Lung (tissue), 12 donors: ENCODE measurements around the gene AK2. TPM values are rescaled to one million over a fixed set of nuclear protein-coding genes. Genes with fewer than 3 reads are reported as not detected.

ENCODE experiments used
- ATAC-seq: fragments of 200-7000 bp; cut with Tn5 transposase; one replicate; pipeline ENCODE4 v1.9.1; 2020; ENCODE audit warnings: moderate number of reproducible peaks; ENCODE audit not compliant: insufficient read depth, low FRiP score
- DNase-seq, 3 donors: peaks; one replicate each; pipeline ENCODE4 v3.0.0-alpha.2; 2013 to 2017
- H3K27ac ChIP-seq, 2 donors: one replicate each; pipeline ENCODE4 v1.5.1; 2013; ENCODE audit warnings: mild to moderate bottlenecking in 2 of 2, moderate library complexity in 2 of 2, control low read depth in 1 of 2, inconsistent platforms in 1 of 2, low read depth in 1 of 2, low read length in 1 of 2
- H3K27me3 ChIP-seq, 3 donors: one replicate each; pipeline ENCODE4 v1.5.1; 2013; ENCODE audit warnings: low read length in 2 of 3; ENCODE audit not compliant: control insufficient read depth in 3 of 3, insufficient read depth in 3 of 3
- H3K36me3 ChIP-seq, 4 donors: one replicate each; pipeline ENCODE4 v1.5.1; 2013; ENCODE audit warnings: low read length in 4 of 4, mild to moderate bottlenecking in 1 of 4, moderate library complexity in 1 of 4; ENCODE audit not compliant: control insufficient read depth in 4 of 4, insufficient read depth in 4 of 4
- H3K4me1 ChIP-seq, 5 donors: one replicate each; pipeline ENCODE4 v1.5.1; 2013; ENCODE audit warnings: low read length in 5 of 5, mild to moderate bottlenecking in 2 of 5, moderate library complexity in 1 of 5; ENCODE audit not compliant: control insufficient read depth in 5 of 5, insufficient read depth in 5 of 5
- H3K4me3 ChIP-seq: one replicate; pipeline ENCODE4 v1.5.1; 2013; ENCODE audit warnings: mild to moderate bottlenecking, control low read depth, moderate library complexity
- H3K9ac ChIP-seq, 2 donors: one replicate each; pipeline ENCODE4 v1.5.1; 2013; ENCODE audit warnings: low read length in 2 of 2, control low read depth in 1 of 2; ENCODE audit not compliant: insufficient read depth in 1 of 2
- H3K9me3 ChIP-seq, 4 donors: one replicate each; pipeline ENCODE4 v1.5.1; 2013; ENCODE audit warnings: low read length in 3 of 4, mild to moderate bottlenecking in 1 of 4, moderate library complexity in 1 of 4; ENCODE audit not compliant: control insufficient read depth in 4 of 4, insufficient read depth in 3 of 4
- WGBS, 2 donors: extraction: QIAGEN DNeasy Blood & Tissue Kit; methylation state at CpG; one replicate each; pipeline ENCODE4 v1.1.7; 2013; 5-methylcytosine and 5-hydroxymethylcytosine counted together
- polyA plus RNA-seq, 2 donors: library from polyadenylated mRNA; stranded (reverse); fragments of 200-250 nt; gene quantifications; one replicate each; pipeline ENCODE4 v1.2.1, GENCODE V29; 2013
- total RNA-seq, 2 donors: library from RNA; depleted of rRNA in 1 of 2; stranded (reverse); fragments of >200 nt in 1 of 2; gene quantifications; one replicate each; pipeline ENCODE4 v1.2.1, GENCODE V29; 2014 to 2021
- TF ChIP-seq, protein P1 (sequence below): IDR thresholded peaks from 2 replicates; pipeline ENCODE4 v1.5.1; 2012; ENCODE audit warnings: mild to moderate bottlenecking; ENCODE audit errors: control extremely low read depth, extremely low read depth
- donor health status: control.
- donor health status: control.
- donor health status: Bipolar disorder and iron deficiency.
- donor health status: healthy.
- donor health status: DM: yes; HTN: yes; CAD: no.

Gene AK2
- total and polyA plus RNA-seq, 4 donors: 86.8 to 127 (median 101) TPM

- Histone ChIP-seq H3K4me3 (no peak overlapping the region), H3K27me3 (no peaks in the 10 kb centered on the region), H3K9me3 (no peaks in the 10 kb centered on the region), H3K4me1 (peaks cover 8 to 49% (median 36%) of the 10 kb centered on the region in 5 donors), H3K36me3 (no peaks in the 10 kb centered on the region), H3K27ac (no peak overlapping the region), H3K9ac (no peak overlapping the region)
- 89 to 91% methylated on average over 4 of the region's 4 CpGs for WGBS, 2 donors
- DNase-seq (no peak), ATAC-seq (no peak)
- TF ChIP-seq, protein P1, sequence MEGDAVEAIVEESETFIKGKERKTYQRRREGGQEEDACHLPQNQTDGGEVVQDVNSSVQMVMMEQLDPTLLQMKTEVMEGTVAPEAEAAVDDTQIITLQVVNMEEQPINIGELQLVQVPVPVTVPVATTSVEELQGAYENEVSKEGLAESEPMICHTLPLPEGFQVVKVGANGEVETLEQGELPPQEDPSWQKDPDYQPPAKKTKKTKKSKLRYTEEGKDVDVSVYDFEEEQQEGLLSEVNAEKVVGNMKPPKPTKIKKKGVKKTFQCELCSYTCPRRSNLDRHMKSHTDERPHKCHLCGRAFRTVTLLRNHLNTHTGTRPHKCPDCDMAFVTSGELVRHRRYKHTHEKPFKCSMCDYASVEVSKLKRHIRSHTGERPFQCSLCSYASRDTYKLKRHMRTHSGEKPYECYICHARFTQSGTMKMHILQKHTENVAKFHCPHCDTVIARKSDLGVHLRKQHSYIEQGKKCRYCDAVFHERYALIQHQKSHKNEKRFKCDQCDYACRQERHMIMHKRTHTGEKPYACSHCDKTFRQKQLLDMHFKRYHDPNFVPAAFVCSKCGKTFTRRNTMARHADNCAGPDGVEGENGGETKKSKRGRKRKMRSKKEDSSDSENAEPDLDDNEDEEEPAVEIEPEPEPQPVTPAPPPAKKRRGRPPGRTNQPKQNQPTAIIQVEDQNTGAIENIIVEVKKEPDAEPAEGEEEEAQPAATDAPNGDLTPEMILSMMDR: no peak
These were observed 34.7 kb downstream of the AK2 start for GRCh38 chr1:33002006-33002405.

DNA sequence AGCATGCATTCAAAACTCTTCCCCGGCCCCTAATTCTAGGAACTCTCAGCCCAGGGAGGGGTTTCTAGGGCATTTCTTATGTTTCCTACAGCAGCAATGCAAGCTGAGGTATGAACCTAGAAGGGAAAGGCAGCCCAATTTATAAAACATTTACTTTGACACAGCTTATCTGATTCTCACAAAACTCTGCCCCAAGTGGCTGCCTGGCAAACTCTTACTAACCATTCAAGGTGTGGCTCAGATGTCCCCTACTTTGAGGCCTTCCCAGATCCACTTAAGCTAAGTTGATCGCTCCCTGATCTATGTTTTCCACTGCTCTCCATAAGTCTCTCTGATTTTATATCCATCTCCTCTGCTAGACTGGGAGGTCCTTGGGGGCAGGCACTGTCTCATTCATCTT lies 35.4 kb downstream of the AK2 start:
- H3K9ac ChIP-seq: no peak overlapping the region
- ATAC-seq: no peak
- no peak overlapping the region for H3K4me3 ChIP-seq
- TF ChIP-seq, protein P1: no peak
- H3K9me3 ChIP-seq: no peaks in the 10 kb centered on the region
- H3K4me1 ChIP-seq: peaks cover 8 to 49% (median 37%) of the 10 kb centered on the region in 5 donors
- H3K36me3 ChIP-seq: no peaks in the 10 kb centered on the region
- no peaks in the 10 kb centered on the region for H3K27me3 ChIP-seq
- WGBS, 2 donors: 90 to 96% methylated on average over 2 of the region's 2 CpGs
- DNase-seq: no peak
- no peak overlapping the region for H3K27ac ChIP-seq

DNA sequence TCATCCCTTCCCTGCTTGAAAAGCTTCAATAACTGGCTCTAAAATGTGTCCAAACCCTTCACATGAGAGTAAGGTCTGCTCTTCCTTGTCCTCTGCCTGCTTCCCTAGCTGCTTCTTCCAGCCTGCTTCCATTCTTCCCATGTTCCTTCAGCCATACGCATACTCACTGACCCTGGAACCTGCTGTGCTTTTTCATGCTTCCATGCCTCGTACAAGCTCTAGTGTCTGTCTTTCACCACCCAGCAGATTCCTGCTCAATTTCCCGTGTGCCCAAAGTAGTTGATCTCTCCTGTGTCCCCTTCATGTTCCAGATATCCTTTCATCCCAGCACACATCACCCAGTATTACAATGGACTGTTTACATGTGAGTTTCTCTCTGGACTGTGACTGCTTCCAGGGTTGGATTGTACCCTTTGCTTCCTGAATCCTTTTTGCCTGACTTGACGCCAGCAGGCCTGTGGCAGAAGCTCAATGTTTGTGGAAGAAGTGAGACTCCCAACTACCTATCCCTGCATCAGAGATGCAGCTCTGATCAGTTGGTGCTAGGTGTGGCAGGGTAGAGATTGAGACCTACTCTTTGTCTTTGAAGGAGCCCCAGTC lies 36.2 kb downstream of the AK2 start:
- Histone ChIP-seq H3K27me3 (no peaks in the 10 kb centered on the region), H3K9ac (no peak overlapping the region), H3K36me3 (no peaks in the 10 kb centered on the region), H3K9me3 (no peaks in the 10 kb centered on the region), H3K4me1 (peaks cover 6 to 45% (median 31%) of the 10 kb centered on the region in 5 donors), H3K4me3 (no peak overlapping the region), H3K27ac (peak overlapping the region in 1 of 2 donors; percentile 39)
- DNase-seq: no peak
- ATAC-seq: no peak
- 63 to 75% methylated on average over 4 of the region's 4 CpGs for WGBS, 2 donors
- TF ChIP-seq, protein P1: no peak

DNA sequence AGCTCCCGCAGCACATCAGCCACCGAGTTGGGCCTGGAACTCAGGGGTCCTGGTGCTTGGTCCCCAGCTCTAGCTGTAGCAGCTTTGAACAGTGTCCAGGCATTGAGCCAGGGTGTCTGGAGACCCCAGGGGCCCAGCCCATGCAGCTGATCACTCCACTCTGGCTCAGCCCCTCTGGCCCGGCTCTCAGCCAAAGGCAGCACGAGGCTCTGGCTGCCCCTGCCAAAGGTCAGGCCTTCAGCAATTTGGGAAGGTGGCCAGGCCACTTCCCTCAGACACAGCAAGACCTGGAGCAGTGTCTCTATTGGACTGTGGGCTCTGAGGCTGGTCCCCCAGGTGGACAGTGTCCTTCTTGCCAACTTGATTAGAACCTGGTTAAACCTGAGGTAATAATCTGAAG lies 37.7 kb downstream of the AK2 start:
- Histone ChIP-seq H3K9me3 (no peaks in the 10 kb centered on the region), H3K27ac (peak overlapping the region in 1 of 2 donors; percentile 34), H3K36me3 (no peaks in the 10 kb centered on the region), H3K4me1 (peaks cover 2 to 37% (median 29%) of the 10 kb centered on the region in 5 donors), H3K4me3 (no peak overlapping the region), H3K9ac (no peak overlapping the region), H3K27me3 (no peaks in the 10 kb centered on the region)
- DNase-seq (peak; percentile 53 to 65 (median 60)), ATAC-seq (no peak)
- 63 to 69% methylated on average over 4 of the region's 4 CpGs for WGBS, 2 donors
- TF ChIP-seq, protein P1: no peak
